IPS-NIHi7 (cell line): ENCODE data around the gene PLAGL2.

Source experiments
- DNase-seq: peaks from one replicate; pipeline ENCODE4 v3.0.0; 2012; ENCODE audit warnings: mixed read lengths; ENCODE audit errors: extremely low spot score

The PLAGL2 gene

GRCh38 chr20:32231245-32231644 lies 23.7 kb upstream of the PLAGL2 start:
- DNase-seq, result no peak

- DNase-seq, result no peak
These were observed 23.2 kb upstream of the PLAGL2 start for GRCh38 chr20:32230707-32231106.

GRCh38 chr20:32229251-32229747 lies 21.8 kb upstream of the PLAGL2 start:
- no peak for DNase-seq

- DNase-seq, result no peak
These were observed 20.5 kb upstream of the PLAGL2 start for GRCh38 chr20:32227744-32228688.

- DNase-seq, result no peak
These were observed 19.8 kb upstream of the PLAGL2 start for GRCh38 chr20:32227306-32227705.

- no peak for DNase-seq
These were observed 18.8 kb upstream of the PLAGL2 start for GRCh38 chr20:32226391-32226790.

- no peak for DNase-seq
These were observed 16.9 kb upstream of the PLAGL2 start for GRCh38 chr20:32224463-32224862.

GRCh38 chr20:32218156-32218900 lies 10.8 kb upstream of the PLAGL2 start:
- no peak for DNase-seq

GRCh38 chr20:32216179-32217142 lies 8.9 kb upstream of the PLAGL2 start:
- DNase-seq, result no peak

- no peak for DNase-seq
These were observed 8.2 kb upstream of the PLAGL2 start for GRCh38 chr20:32215729-32216128.

GRCh38 chr20:32215147-32215546 lies 7.6 kb upstream of the PLAGL2 start:
- no peak for DNase-seq

GRCh38 chr20:32213870-32214269 lies 6.3 kb upstream of the PLAGL2 start:
- no peak for DNase-seq

- no peak for DNase-seq
These were observed 2.5 kb upstream of the PLAGL2 start for GRCh38 chr20:32209850-32210605.

- DNase-seq, result no peak
These were observed 1.1 kb upstream of the PLAGL2 start for GRCh38 chr20:32208499-32209154.

- no peak for DNase-seq
These were observed 550 bp downstream of the PLAGL2 start for GRCh38 chr20:32206760-32207625.

GRCh38 chr20:32205843-32206759 lies 1.4 kb downstream of the PLAGL2 start:
- no peak for DNase-seq

- DNase-seq, result no peak
These were observed 2.3 kb downstream of the PLAGL2 start for GRCh38 chr20:32205110-32205842.
